ENCODE data around the gene DLX3. TPM values are rescaled to one million over a fixed set of nuclear protein-coding genes. Genes with fewer than 3 reads are reported as not detected.

The DLX3 gene
- total RNA-seq, 1 donor from 2014 or later: 0.04 TPM

DNA sequence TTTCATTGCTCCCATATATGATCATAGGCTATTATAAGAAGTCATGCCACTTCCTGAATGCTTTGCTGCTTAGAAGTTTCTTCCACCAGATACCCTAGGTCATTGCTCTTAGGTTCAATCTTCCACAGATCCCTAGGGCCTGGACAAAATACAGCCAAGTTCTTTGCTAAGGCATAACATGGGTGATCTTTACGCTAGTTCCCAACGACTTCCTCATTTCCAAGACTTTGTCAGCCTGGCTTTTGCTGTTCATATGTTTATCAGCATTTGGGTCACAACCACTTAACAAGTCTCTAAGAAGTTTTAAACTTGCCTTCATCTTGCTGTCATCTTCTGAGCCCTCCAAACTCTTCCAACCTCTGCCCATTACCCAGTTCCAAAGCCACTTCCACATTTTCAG is 20.1 kb upstream of the DLX3 start:
- peaks cover 3% of the 10 kb centered on the region for H3K27me3 Mint-ChIP-seq (ENCODE audit: insufficient read depth, low read depth)
- H3K4me1 ChIP-seq: no peaks in the 10 kb centered on the region
- no peaks in the 10 kb centered on the region for H4K20me1 ChIP-seq (ENCODE audit: low read depth)
- H3K27me3 ChIP-seq: peaks cover 6% of the 10 kb centered on the region
- H3K9me3 ChIP-seq (ENCODE audit: low read depth): no peaks in the 10 kb centered on the region
- no peak overlapping the region for H2AFZ ChIP-seq (replicated peaks)
- H3K4me1 Mint-ChIP-seq: no peaks in the 10 kb centered on the region
- no peaks in the 10 kb centered on the region for H3K36me3 ChIP-seq
- H3K36me3 Mint-ChIP-seq: no peaks in the 10 kb centered on the region
- peaks cover 12% of the 10 kb centered on the region for H3K9me3 Mint-ChIP-seq
- TF ChIP-seq, protein P1, sequence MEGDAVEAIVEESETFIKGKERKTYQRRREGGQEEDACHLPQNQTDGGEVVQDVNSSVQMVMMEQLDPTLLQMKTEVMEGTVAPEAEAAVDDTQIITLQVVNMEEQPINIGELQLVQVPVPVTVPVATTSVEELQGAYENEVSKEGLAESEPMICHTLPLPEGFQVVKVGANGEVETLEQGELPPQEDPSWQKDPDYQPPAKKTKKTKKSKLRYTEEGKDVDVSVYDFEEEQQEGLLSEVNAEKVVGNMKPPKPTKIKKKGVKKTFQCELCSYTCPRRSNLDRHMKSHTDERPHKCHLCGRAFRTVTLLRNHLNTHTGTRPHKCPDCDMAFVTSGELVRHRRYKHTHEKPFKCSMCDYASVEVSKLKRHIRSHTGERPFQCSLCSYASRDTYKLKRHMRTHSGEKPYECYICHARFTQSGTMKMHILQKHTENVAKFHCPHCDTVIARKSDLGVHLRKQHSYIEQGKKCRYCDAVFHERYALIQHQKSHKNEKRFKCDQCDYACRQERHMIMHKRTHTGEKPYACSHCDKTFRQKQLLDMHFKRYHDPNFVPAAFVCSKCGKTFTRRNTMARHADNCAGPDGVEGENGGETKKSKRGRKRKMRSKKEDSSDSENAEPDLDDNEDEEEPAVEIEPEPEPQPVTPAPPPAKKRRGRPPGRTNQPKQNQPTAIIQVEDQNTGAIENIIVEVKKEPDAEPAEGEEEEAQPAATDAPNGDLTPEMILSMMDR (IDR thresholded peaks at IDR 0.05): no peak
- TF ChIP-seq EZH2phosphoT487 (IDR thresholded peaks at IDR 0.05) (no peak), EZH2 (IDR thresholded peaks at IDR 0.05) (no peak)
- DNase-seq (ENCODE audit: low spot score): no peak
- no peak overlapping the region for H3K27ac ChIP-seq
- no peak overlapping the region for H3K4me3 Mint-ChIP-seq
- H3K4me3 ChIP-seq: no peak overlapping the region
- H3K27ac Mint-ChIP-seq: no peak overlapping the region
- no peaks in the 10 kb centered on the region for H3K79me2 ChIP-seq (ENCODE audit: low read depth)
- H3F3A ChIP-seq (ENCODE audit: low read depth): no peaks in the 10 kb centered on the region
- H3K9ac ChIP-seq: no peak overlapping the region
- H3K4me2 ChIP-seq: no peak overlapping the region

DNA sequence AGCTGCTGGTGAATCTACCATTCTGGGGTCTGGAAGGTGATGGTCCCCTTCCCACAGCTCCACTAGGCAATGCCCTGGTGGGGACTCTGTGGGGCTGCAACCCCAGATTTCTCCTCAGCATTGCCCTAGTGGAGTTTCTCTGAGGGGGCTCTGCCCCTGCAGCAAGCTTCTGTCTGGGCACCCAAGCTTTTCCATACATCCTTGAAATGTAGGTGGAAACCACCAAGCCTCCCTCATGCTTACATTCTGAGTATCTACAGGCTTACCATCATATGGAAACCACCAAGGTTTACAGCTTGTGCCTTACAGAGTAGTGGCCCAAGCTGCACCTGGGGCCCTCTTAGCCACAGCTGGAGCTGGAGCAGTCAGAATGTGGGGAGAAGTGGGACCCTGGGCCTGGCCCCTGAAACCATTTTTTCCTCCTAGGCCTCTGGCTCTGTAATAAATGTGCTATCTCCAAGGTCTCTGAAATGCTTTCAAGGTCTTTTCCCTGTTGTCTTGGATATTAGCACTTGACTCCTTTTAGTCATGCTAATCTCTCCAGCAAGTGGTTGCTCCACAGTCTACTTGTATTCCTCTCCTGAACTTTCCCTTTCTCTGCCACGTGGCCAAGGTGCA is 19.6 kb upstream of the DLX3 start:
- Histone ChIP-seq H3F3A (ENCODE audit: low read depth) (no peaks in the 10 kb centered on the region), H3K27ac (no peak overlapping the region), H3K4me2 (no peak overlapping the region), H3K36me3 (no peaks in the 10 kb centered on the region), H2AFZ (replicated peaks) (no peak overlapping the region), H3K4me3 (no peak overlapping the region), H3K4me1 (no peaks in the 10 kb centered on the region), H4K20me1 (ENCODE audit: low read depth) (no peaks in the 10 kb centered on the region), H3K79me2 (ENCODE audit: low read depth) (no peaks in the 10 kb centered on the region), H3K9me3 (ENCODE audit: low read depth) (no peaks in the 10 kb centered on the region), H3K9ac (no peak overlapping the region), H3K27me3 (peaks cover 9% of the 10 kb centered on the region)
- DNase-seq (ENCODE audit: low spot score): no peak
- H3K27ac Mint-ChIP-seq: no peak overlapping the region
- TF ChIP-seq EZH2 (IDR thresholded peaks at IDR 0.05): no peak
- H3K9me3 Mint-ChIP-seq: peaks cover 12% of the 10 kb centered on the region
- peaks cover 6% of the 10 kb centered on the region for H3K27me3 Mint-ChIP-seq (ENCODE audit: insufficient read depth, low read depth)
- no peak overlapping the region for H3K4me3 Mint-ChIP-seq
- H3K36me3 Mint-ChIP-seq: no peaks in the 10 kb centered on the region
- no peaks in the 10 kb centered on the region for H3K4me1 Mint-ChIP-seq

DNA sequence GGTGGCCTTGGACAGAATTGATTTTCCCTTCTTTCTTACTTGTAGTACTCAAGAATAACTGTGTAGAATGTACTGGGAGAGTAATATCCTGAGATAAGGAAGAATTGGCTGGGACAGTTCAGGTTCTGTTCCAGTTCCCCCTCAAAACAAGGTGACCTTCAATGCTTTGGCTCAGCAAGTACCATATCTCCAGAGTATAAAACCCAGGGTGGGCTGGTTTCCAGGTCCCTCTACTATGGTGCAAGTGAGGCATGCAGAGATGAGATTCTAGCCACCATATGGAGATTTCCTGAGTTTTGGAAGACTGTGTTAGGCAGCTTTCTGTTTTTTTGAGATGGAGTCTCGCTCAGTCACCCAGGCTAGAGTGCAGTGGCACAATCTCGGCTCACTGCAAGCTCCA is 18.1 kb upstream of the DLX3 start:
- Histone ChIP-seq H3F3A (ENCODE audit: low read depth) (no peaks in the 10 kb centered on the region), H3K27me3 (peaks cover 21% of the 10 kb centered on the region), H3K4me2 (no peak overlapping the region), H3K27ac (no peak overlapping the region), H2AFZ (replicated peaks) (no peak overlapping the region), H3K9ac (no peak overlapping the region), H3K4me1 (no peaks in the 10 kb centered on the region), H3K36me3 (no peaks in the 10 kb centered on the region), H3K9me3 (ENCODE audit: low read depth) (no peaks in the 10 kb centered on the region), H4K20me1 (ENCODE audit: low read depth) (no peaks in the 10 kb centered on the region), H3K4me3 (no peak overlapping the region), H3K79me2 (ENCODE audit: low read depth) (no peaks in the 10 kb centered on the region)
- no peak for DNase-seq (ENCODE audit: low spot score)
- H3K27me3 Mint-ChIP-seq (ENCODE audit: insufficient read depth, low read depth): peaks cover 6% of the 10 kb centered on the region
- no peak overlapping the region for H3K4me3 Mint-ChIP-seq
- no peak overlapping the region for H3K27ac Mint-ChIP-seq
- no peaks in the 10 kb centered on the region for H3K36me3 Mint-ChIP-seq
- TF ChIP-seq EZH2 (IDR thresholded peaks at IDR 0.05): no peak
- TF ChIP-seq EZH2phosphoT487 (IDR thresholded peaks at IDR 0.05): no peak
- TF ChIP-seq, protein P1 (IDR thresholded peaks at IDR 0.05): no peak
- H3K4me1 Mint-ChIP-seq: no peaks in the 10 kb centered on the region
- H3K9me3 Mint-ChIP-seq: peaks cover 15% of the 10 kb centered on the region

DNA sequence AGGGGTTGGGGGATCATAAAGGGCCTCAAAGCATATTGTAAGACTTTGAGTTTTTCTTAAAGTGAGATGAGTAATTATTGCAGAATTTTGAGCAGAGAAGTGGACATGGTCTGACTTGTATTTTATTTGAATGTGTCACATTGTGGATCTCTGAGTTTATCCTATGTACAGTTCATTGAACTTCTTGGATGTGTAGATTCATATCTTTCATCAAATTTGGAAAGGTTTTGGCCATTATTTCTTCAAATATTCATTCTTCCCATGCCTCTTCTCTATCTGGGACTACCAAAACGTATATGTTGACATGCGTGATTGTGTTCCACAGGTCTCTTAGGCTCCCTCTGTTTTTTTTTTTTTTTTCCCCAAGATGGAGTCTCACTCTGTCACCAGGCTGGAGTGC is 14.3 kb upstream of the DLX3 start:
- no peaks in the 10 kb centered on the region for H3K4me1 ChIP-seq
- no peak overlapping the region for H3K27ac Mint-ChIP-seq
- H3K9ac ChIP-seq: no peak overlapping the region
- H3K4me1 Mint-ChIP-seq: no peaks in the 10 kb centered on the region
- H3K4me3 ChIP-seq: no peak overlapping the region
- no peak overlapping the region for H2AFZ ChIP-seq (replicated peaks)
- H3K36me3 Mint-ChIP-seq: no peaks in the 10 kb centered on the region
- H4K20me1 ChIP-seq (ENCODE audit: low read depth): no peaks in the 10 kb centered on the region
- TF ChIP-seq EZH2 (IDR thresholded peaks at IDR 0.05): no peak
- TF ChIP-seq EZH2phosphoT487 (IDR thresholded peaks at IDR 0.05): no peak
- TF ChIP-seq, protein P1 (IDR thresholded peaks at IDR 0.05): no peak
- no peaks in the 10 kb centered on the region for H3K79me2 ChIP-seq (ENCODE audit: low read depth)
- no peaks in the 10 kb centered on the region for H3F3A ChIP-seq (ENCODE audit: low read depth)
- no peaks in the 10 kb centered on the region for H3K9me3 ChIP-seq (ENCODE audit: low read depth)
- no peak overlapping the region for H3K4me3 Mint-ChIP-seq
- H3K4me2 ChIP-seq: no peak overlapping the region
- H3K27me3 ChIP-seq: peaks cover 39% of the 10 kb centered on the region
- DNase-seq (ENCODE audit: low spot score): no peak
- H3K27me3 Mint-ChIP-seq (ENCODE audit: insufficient read depth, low read depth): peaks cover 8% of the 10 kb centered on the region
- H3K27ac ChIP-seq: no peak overlapping the region
- H3K9me3 Mint-ChIP-seq: peaks cover 13% of the 10 kb centered on the region
- H3K36me3 ChIP-seq: no peaks in the 10 kb centered on the region

All from neural progenitor cell (in vitro differentiated cells).